ENCODE results near the gene RUBCNL. TPM values are rescaled to one million over a fixed set of nuclear protein-coding genes. Genes with fewer than 3 reads are reported as not detected.

RUBCNL gene
- total and polyA plus RNA-seq, 2 experiments from 2014 or later: 4.2 to 5.9 TPM

GRCh38 chr13:46341112-46341711 lies 45.8 kb downstream of the RUBCNL start:
- no peaks in the 10 kb centered on the region for H3K27me3 Mint-ChIP-seq (ENCODE audit: insufficient read depth, low read depth, poor library complexity)
- Histone ChIP-seq H3K36me3 (ENCODE audit: insufficient read depth) (no peaks in the 10 kb centered on the region), H3F3A (replicated peaks; ENCODE audit: low read depth) (no peaks in the 10 kb centered on the region), H3K4me1 (ENCODE audit: insufficient read depth) (no peaks in the 10 kb centered on the region), H3K79me2 (replicated peaks; ENCODE audit: insufficient read depth) (no peaks in the 10 kb centered on the region), H3K27me3 (ENCODE audit: insufficient read depth) (no peaks in the 10 kb centered on the region), H3K9me2 (ENCODE audit: insufficient read depth) (no peaks in the 10 kb centered on the region), H3K4me3 (no peak overlapping the region), H4K20me1 (replicated peaks; ENCODE audit: insufficient read depth) (no peaks in the 10 kb centered on the region), H3K4me2 (no peak overlapping the region), H3K27ac (ENCODE audit: low read depth) (no peak overlapping the region), H2AFZ (no peak overlapping the region)
- ATAC-seq (no peak), DNase-seq (ENCODE audit: low spot score) (no peak)
- peaks cover 7% of the 10 kb centered on the region for H3K9me3 Mint-ChIP-seq
- H3K4me1 Mint-ChIP-seq: no peaks in the 10 kb centered on the region
- no peak overlapping the region for H3K27ac Mint-ChIP-seq
- TF ChIP-seq ZNF114 (CRISPR knock-in tag; IDR thresholded peaks at IDR 0.05) (no peak), ZNF331 (CRISPR knock-in tag; IDR thresholded peaks at IDR 0.05; ENCODE audit: low read depth) (no peak), JUNB (IDR thresholded peaks at IDR 0.05; ENCODE audit: unreplicated experiment) (no peak), STAT1 (IDR thresholded peaks at IDR 0.05; ENCODE audit: unreplicated experiment) (no peak), EZH2 (IDR thresholded peaks at IDR 0.05; ENCODE audit: low read depth, unreplicated experiment) (no peak), EZH2phosphoT487 (IDR thresholded peaks at IDR 0.05; ENCODE audit: unreplicated experiment) (no peak), POLR2AphosphoS5 (IDR thresholded peaks at IDR 0.05; ENCODE audit: low read depth) (no peak), NANOG (IDR thresholded peaks at IDR 0.05; ENCODE audit: borderline replicate concordance) (no peak)
- TF ChIP-seq, protein P1, sequence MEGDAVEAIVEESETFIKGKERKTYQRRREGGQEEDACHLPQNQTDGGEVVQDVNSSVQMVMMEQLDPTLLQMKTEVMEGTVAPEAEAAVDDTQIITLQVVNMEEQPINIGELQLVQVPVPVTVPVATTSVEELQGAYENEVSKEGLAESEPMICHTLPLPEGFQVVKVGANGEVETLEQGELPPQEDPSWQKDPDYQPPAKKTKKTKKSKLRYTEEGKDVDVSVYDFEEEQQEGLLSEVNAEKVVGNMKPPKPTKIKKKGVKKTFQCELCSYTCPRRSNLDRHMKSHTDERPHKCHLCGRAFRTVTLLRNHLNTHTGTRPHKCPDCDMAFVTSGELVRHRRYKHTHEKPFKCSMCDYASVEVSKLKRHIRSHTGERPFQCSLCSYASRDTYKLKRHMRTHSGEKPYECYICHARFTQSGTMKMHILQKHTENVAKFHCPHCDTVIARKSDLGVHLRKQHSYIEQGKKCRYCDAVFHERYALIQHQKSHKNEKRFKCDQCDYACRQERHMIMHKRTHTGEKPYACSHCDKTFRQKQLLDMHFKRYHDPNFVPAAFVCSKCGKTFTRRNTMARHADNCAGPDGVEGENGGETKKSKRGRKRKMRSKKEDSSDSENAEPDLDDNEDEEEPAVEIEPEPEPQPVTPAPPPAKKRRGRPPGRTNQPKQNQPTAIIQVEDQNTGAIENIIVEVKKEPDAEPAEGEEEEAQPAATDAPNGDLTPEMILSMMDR (conservative IDR thresholded peaks at IDR 0.05; ENCODE audit: low read depth in 2 of 2): no peak
- TF ChIP-seq, protein P2, sequence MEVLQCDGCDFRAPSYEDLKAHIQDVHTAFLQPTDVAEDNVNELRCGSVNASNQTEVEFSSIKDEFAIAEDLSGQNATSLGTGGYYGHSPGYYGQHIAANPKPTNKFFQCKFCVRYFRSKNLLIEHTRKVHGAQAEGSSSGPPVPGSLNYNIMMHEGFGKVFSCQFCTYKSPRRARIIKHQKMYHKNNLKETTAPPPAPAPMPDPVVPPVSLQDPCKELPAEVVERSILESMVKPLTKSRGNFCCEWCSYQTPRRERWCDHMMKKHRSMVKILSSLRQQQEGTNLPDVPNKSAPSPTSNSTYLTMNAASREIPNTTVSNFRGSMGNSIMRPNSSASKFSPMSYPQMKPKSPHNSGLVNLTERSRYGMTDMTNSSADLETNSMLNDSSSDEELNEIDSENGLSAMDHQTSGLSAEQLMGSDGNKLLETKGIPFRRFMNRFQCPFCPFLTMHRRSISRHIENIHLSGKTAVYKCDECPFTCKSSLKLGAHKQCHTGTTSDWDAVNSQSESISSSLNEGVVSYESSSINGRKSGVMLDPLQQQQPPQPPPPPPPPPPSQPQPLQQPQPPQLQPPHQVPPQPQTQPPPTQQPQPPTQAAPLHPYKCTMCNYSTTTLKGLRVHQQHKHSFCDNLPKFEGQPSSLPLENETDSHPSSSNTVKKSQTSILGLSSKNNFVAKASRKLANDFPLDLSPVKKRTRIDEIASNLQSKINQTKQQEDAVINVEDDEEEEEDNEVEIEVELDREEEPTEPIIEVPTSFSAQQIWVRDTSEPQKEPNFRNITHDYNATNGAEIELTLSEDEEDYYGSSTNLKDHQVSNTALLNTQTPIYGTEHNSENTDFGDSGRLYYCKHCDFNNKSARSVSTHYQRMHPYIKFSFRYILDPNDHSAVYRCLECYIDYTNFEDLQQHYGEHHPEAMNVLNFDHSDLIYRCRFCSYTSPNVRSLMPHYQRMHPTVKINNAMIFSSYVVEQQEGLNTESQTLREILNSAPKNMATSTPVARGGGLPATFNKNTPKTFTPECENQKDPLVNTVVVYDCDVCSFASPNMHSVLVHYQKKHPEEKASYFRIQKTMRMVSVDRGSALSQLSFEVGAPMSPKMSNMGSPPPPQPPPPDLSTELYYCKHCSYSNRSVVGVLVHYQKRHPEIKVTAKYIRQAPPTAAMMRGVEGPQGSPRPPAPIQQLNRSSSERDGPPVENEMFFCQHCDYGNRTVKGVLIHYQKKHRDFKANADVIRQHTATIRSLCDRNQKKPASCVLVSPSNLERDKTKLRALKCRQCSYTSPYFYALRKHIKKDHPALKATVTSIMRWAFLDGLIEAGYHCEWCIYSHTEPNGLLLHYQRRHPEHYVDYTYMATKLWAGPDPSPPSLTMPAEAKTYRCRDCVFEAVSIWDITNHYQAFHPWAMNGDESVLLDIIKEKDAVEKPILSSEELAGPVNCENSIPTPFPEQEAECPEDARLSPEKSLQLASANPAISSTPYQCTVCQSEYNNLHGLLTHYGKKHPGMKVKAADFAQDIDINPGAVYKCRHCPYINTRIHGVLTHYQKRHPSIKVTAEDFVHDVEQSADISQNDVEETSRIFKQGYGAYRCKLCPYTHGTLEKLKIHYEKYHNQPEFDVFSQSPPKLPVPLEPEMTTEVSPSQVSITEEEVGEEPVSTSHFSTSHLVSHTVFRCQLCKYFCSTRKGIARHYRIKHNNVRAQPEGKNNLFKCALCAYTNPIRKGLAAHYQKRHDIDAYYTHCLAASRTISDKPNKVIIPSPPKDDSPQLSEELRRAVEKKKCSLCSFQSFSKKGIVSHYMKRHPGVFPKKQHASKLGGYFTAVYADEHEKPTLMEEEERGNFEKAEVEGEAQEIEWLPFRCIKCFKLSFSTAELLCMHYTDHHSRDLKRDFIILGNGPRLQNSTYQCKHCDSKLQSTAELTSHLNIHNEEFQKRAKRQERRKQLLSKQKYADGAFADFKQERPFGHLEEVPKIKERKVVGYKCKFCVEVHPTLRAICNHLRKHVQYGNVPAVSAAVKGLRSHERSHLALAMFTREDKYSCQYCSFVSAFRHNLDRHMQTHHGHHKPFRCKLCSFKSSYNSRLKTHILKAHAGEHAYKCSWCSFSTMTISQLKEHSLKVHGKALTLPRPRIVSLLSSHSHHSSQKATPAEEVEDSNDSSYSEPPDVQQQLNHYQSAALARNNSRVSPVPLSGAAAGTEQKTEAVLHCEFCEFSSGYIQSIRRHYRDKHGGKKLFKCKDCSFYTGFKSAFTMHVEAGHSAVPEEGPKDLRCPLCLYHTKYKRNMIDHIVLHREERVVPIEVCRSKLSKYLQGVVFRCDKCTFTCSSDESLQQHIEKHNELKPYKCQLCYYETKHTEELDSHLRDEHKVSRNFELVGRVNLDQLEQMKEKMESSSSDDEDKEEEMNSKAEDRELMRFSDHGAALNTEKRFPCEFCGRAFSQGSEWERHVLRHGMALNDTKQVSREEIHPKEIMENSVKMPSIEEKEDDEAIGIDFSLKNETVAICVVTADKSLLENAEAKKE (CRISPR knock-in tag; IDR thresholded peaks at IDR 0.05): no peak
- no peak overlapping the region for H3K4me3 Mint-ChIP-seq
- no peaks in the 10 kb centered on the region; the same call in 2 of the 3 replicates for H3K36me3 Mint-ChIP-seq (ENCODE audit: low read depth)
